Measurements from ENCODE around the gene CFAP97.

Gene CFAP97

GRCh38 chr4:185113340-185113739, 90.5 kb downstream of the CFAP97 start:
- no peak for TF ChIP-seq CTCF (IDR thresholded peaks at IDR 0.05; ENCODE audit: borderline replicate concordance, insufficient read depth, low read depth, low read length)
- no peak overlapping the region for H3K4me3 ChIP-seq (ENCODE audit: low read depth, low read length)

GRCh38 chr4:185112104-185112503, 91.7 kb downstream of the CFAP97 start:
- no peak for TF ChIP-seq CTCF (IDR thresholded peaks at IDR 0.05; ENCODE audit: borderline replicate concordance, insufficient read depth, low read depth, low read length)
- H3K4me3 ChIP-seq (ENCODE audit: low read depth, low read length): no peak overlapping the region

- H3K4me3 ChIP-seq (ENCODE audit: low read depth, low read length): no peak overlapping the region
- TF ChIP-seq CTCF (IDR thresholded peaks at IDR 0.05; ENCODE audit: borderline replicate concordance, insufficient read depth, low read depth, low read length): no peak
These were observed 93.4 kb downstream of the CFAP97 start for GRCh38 chr4:185110375-185110823.

GRCh38 chr4:185109736-185110135, 94.1 kb downstream of the CFAP97 start:
- no peak for TF ChIP-seq CTCF (IDR thresholded peaks at IDR 0.05; ENCODE audit: borderline replicate concordance, insufficient read depth, low read depth, low read length)
- H3K4me3 ChIP-seq (ENCODE audit: low read depth, low read length): no peak overlapping the region

Measured in GM12875 (cell line).